Measurements from ENCODE around the gene MIR17HG. TPM values are rescaled to one million over a fixed set of nuclear protein-coding genes. Genes with fewer than 3 reads are reported as not detected.

Gene MIR17HG
- 14.5 TPM for total RNA-seq (ENCODE audit: unreplicated experiment)
- long read RNA-seq = 0 reads

- H3K27ac Mint-ChIP-seq (ENCODE audit: unreplicated experiment) = peak within 1 kb of the TSS; percentile 69
- H3K4me1 Mint-ChIP-seq (ENCODE audit: low read depth, unreplicated experiment) = peaks cover 15% of the 10 kb centered on the region
- DNase-seq = peak; percentile 91
- no peaks in the 10 kb centered on the region for H3K36me3 Mint-ChIP-seq (ENCODE audit: unreplicated experiment)
- H3K9me3 Mint-ChIP-seq (ENCODE audit: unreplicated experiment) = peaks cover 15% of the 10 kb centered on the region
- TF ChIP-seq, protein P1, sequence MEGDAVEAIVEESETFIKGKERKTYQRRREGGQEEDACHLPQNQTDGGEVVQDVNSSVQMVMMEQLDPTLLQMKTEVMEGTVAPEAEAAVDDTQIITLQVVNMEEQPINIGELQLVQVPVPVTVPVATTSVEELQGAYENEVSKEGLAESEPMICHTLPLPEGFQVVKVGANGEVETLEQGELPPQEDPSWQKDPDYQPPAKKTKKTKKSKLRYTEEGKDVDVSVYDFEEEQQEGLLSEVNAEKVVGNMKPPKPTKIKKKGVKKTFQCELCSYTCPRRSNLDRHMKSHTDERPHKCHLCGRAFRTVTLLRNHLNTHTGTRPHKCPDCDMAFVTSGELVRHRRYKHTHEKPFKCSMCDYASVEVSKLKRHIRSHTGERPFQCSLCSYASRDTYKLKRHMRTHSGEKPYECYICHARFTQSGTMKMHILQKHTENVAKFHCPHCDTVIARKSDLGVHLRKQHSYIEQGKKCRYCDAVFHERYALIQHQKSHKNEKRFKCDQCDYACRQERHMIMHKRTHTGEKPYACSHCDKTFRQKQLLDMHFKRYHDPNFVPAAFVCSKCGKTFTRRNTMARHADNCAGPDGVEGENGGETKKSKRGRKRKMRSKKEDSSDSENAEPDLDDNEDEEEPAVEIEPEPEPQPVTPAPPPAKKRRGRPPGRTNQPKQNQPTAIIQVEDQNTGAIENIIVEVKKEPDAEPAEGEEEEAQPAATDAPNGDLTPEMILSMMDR (IDR thresholded peaks at IDR 0.05; ENCODE audit: partially characterized antibody, unreplicated experiment) = no peak
- peaks cover 10% of the 10 kb centered on the region for H3K27me3 Mint-ChIP-seq (ENCODE audit: unreplicated experiment)
- H3K4me3 Mint-ChIP-seq (ENCODE audit: unreplicated experiment) = peak within 1 kb of the TSS; percentile 78
These were observed at the start of gene MIR17HG for GRCh38 chr13:91347202-91347995. Gene MIR17HG, plus strand, starts transcription at chr13:91347687.

DNA sequence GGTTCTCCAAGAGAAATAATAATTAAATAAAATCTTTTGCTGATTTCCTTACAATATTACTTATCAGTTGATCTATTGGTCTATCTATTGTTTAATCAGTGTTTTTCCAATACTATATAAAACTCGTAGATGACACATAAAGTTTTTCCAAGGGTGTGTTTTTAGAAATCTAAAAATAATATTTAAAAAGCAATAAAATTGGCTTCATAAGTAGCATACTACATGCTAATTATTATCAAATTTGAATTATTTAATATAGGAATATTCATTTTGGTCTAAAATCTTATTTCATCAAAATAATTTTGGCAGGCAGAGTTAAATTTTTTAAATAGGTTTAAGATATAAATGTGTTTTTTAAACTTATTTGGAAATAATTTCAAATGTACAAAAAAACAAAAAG is 49.4 kb upstream of the MIR17HG start:
- Mint-ChIP-seq H3K4me3 (ENCODE audit: unreplicated experiment) (no peak overlapping the region), H3K36me3 (ENCODE audit: unreplicated experiment) (no peaks in the 10 kb centered on the region), H3K27ac (ENCODE audit: unreplicated experiment) (no peak overlapping the region), H3K9me3 (ENCODE audit: unreplicated experiment) (peaks cover 4% of the 10 kb centered on the region), H3K27me3 (ENCODE audit: unreplicated experiment) (no peaks in the 10 kb centered on the region), H3K4me1 (ENCODE audit: low read depth, unreplicated experiment) (no peaks in the 10 kb centered on the region)
- DNase-seq = no peak
- TF ChIP-seq, protein P1 (IDR thresholded peaks at IDR 0.05; ENCODE audit: partially characterized antibody, unreplicated experiment) = no peak

DNA sequence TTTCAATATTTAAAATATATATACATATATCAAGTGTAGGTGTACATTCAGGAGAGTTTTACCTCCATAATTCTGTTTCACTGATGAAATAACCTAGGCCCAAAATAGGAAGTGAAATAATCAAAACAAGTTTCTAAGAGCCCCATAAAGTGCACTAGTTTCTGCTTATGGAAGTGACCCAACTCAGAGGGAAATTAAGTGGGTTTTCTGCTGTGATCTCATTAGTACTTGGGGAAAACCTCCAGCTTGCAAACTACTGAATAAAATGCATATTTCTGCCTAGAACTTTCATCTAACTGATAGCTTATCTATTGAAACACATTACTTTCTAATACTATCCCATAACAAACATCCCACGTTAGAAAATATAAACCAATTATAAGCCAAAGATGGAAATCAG is 45.4 kb upstream of the MIR17HG start:
- Mint-ChIP-seq H3K4me1 (ENCODE audit: low read depth, unreplicated experiment) (no peaks in the 10 kb centered on the region), H3K9me3 (ENCODE audit: unreplicated experiment) (peaks cover 2% of the 10 kb centered on the region), H3K27ac (ENCODE audit: unreplicated experiment) (no peak overlapping the region), H3K4me3 (ENCODE audit: unreplicated experiment) (no peak overlapping the region), H3K36me3 (ENCODE audit: unreplicated experiment) (no peaks in the 10 kb centered on the region), H3K27me3 (ENCODE audit: unreplicated experiment) (no peaks in the 10 kb centered on the region)
- no peak for DNase-seq
- TF ChIP-seq, protein P1 (IDR thresholded peaks at IDR 0.05; ENCODE audit: partially characterized antibody, unreplicated experiment) = no peak

GRCh38 chr13:91303031-91303430 is 44.5 kb upstream of the MIR17HG start:
- Mint-ChIP-seq H3K4me3 (ENCODE audit: unreplicated experiment) (no peak overlapping the region), H3K27me3 (ENCODE audit: unreplicated experiment) (no peaks in the 10 kb centered on the region), H3K9me3 (ENCODE audit: unreplicated experiment) (peaks cover 2% of the 10 kb centered on the region), H3K4me1 (ENCODE audit: low read depth, unreplicated experiment) (no peaks in the 10 kb centered on the region), H3K27ac (ENCODE audit: unreplicated experiment) (no peak overlapping the region), H3K36me3 (ENCODE audit: unreplicated experiment) (no peaks in the 10 kb centered on the region)
- DNase-seq = no peak
- TF ChIP-seq, protein P1 (IDR thresholded peaks at IDR 0.05; ENCODE audit: partially characterized antibody, unreplicated experiment) = no peak

- no peak for DNase-seq
- Mint-ChIP-seq H3K9me3 (ENCODE audit: unreplicated experiment) (no peaks in the 10 kb centered on the region), H3K27me3 (ENCODE audit: unreplicated experiment) (no peaks in the 10 kb centered on the region), H3K4me1 (ENCODE audit: low read depth, unreplicated experiment) (no peaks in the 10 kb centered on the region), H3K27ac (ENCODE audit: unreplicated experiment) (no peak overlapping the region), H3K4me3 (ENCODE audit: unreplicated experiment) (no peak overlapping the region), H3K36me3 (ENCODE audit: unreplicated experiment) (no peaks in the 10 kb centered on the region)
- TF ChIP-seq, protein P1 (IDR thresholded peaks at IDR 0.05; ENCODE audit: partially characterized antibody, unreplicated experiment) = no peak
These were observed 42.7 kb upstream of the MIR17HG start for GRCh38 chr13:91304741-91305140.
